KMS-11 (cell line): ENCODE results near the gene HELZ2.

ENCODE experiments used
- H2AFZ ChIP-seq: fragments of 200-600 bp; sonication (generic); 2 replicates; pipeline ENCODE4 v1.6.1; 2016; ENCODE audit warnings: antibody characterized with exemption, mixed run types, low read depth
- H3K27ac ChIP-seq: fragments of 200-600 bp; sonication (generic); 2 replicates; pipeline ENCODE4 v1.6.1; 2016; ENCODE audit warnings: mild to moderate bottlenecking, mixed run types
- H3K27me3 ChIP-seq: fragments of 200-600 bp; sonication (generic); 2 replicates; pipeline ENCODE4 v1.6.1; 2017; ENCODE audit warnings: mild to moderate bottlenecking, low read depth, mixed run types, moderate library complexity; ENCODE audit not compliant: insufficient read depth
- H3K36me3 ChIP-seq: fragments of 200-600 bp; sonication (generic); 2 replicates; pipeline ENCODE4 v1.6.1; 2017; ENCODE audit warnings: mild to moderate bottlenecking, mixed run types; ENCODE audit not compliant: insufficient read depth
- H3K4me1 ChIP-seq: fragments of 200-600 bp; sonication (generic); 2 replicates; pipeline ENCODE4 v1.6.1; 2016; ENCODE audit warnings: mild to moderate bottlenecking, low read depth, mixed run types; ENCODE audit not compliant: poor library complexity, severe bottlenecking
- H3K4me2 ChIP-seq: fragments of 200-600 bp; sonication (generic); 2 replicates; pipeline ENCODE4 v1.7.0; 2016; ENCODE audit warnings: mild to moderate bottlenecking, mixed run types
- H3K4me3 ChIP-seq: fragments of 200-600 bp; sonication (generic); IDR thresholded peaks from 2 replicates; pipeline ENCODE4 v1.6.1; 2017; ENCODE audit warnings: low read depth, low read length, mixed read lengths; ENCODE audit not compliant: insufficient read depth
- H3K79me2 ChIP-seq: fragments of 200-600 bp; sonication (generic); 2 replicates; pipeline ENCODE4 v1.6.1; 2016; ENCODE audit warnings: low read depth, mixed run types; ENCODE audit not compliant: insufficient read depth
- H3K9ac ChIP-seq: fragments of 200-600 bp; sonication (generic); 2 replicates; pipeline ENCODE4 v1.6.1; 2016; ENCODE audit warnings: mild to moderate bottlenecking, mixed run types
- H4K20me1 ChIP-seq: fragments of 200-600 bp; sonication (generic); 2 replicates; pipeline ENCODE4 v1.6.1; 2016; ENCODE audit warnings: mild to moderate bottlenecking, mixed run types; ENCODE audit not compliant: insufficient read depth
- TF ChIP-seq, protein P1 (sequence below): fragments of 200-600 bp; sonication (generic); conservative IDR thresholded peaks from 2 replicates; pipeline ENCODE4 v1.6.1; 2017; ENCODE audit warnings: low read depth, mild to moderate bottlenecking, antibody characterized with exemption, low read length, moderate library complexity, mixed read lengths

Gene HELZ2

DNA sequence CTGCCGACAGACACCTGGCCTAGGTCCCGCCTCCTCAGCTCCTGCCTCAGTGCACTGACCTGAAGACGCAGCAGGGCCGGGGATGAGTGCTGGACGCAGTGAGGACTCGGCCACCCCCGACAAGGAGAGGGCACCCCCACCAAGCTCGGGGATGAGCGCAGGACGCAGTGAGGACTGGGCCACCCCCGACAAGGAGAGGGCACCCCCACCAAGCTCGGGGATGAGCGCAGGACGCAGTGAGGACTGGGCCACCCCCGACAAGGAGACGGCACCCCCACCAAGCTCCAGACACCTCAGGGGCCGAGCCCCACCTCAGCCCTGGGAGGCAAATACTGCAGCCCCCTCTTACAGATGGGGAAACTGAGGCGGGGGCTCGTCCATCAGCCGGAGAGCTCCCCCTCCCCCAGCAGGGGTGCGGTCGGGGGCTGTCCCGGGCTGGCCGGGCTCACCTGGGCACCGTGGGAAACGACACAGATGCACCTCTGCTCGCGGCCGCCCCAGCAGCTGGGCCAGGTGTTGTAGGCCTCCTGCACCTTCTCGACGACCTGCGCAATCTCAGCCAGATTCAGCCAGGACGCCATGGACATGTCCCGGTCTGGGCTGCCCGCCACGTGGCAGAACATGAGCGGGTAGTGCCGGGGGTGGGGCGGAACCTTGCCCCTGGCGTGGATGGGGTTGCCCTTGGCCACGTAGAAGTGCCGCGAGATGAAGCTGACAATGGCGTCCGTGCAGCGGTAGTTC lies 7.5 kb downstream of the HELZ2 start:
- peaks cover 15% of the 10 kb centered on the region for H3K27me3 ChIP-seq
- no peak overlapping the region for H2AFZ ChIP-seq
- H3K36me3 ChIP-seq: no peaks in the 10 kb centered on the region
- peaks cover 26% of the 10 kb centered on the region for H3K4me1 ChIP-seq
- H3K79me2 ChIP-seq: no peaks in the 10 kb centered on the region
- no peak overlapping the region for H3K4me2 ChIP-seq
- no peak overlapping the region for H3K27ac ChIP-seq
- no peak overlapping the region for H3K9ac ChIP-seq
- H4K20me1 ChIP-seq: no peaks in the 10 kb centered on the region
- TF ChIP-seq, protein P1, sequence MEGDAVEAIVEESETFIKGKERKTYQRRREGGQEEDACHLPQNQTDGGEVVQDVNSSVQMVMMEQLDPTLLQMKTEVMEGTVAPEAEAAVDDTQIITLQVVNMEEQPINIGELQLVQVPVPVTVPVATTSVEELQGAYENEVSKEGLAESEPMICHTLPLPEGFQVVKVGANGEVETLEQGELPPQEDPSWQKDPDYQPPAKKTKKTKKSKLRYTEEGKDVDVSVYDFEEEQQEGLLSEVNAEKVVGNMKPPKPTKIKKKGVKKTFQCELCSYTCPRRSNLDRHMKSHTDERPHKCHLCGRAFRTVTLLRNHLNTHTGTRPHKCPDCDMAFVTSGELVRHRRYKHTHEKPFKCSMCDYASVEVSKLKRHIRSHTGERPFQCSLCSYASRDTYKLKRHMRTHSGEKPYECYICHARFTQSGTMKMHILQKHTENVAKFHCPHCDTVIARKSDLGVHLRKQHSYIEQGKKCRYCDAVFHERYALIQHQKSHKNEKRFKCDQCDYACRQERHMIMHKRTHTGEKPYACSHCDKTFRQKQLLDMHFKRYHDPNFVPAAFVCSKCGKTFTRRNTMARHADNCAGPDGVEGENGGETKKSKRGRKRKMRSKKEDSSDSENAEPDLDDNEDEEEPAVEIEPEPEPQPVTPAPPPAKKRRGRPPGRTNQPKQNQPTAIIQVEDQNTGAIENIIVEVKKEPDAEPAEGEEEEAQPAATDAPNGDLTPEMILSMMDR: no peak
- no peak overlapping the region for H3K4me3 ChIP-seq

DNA sequence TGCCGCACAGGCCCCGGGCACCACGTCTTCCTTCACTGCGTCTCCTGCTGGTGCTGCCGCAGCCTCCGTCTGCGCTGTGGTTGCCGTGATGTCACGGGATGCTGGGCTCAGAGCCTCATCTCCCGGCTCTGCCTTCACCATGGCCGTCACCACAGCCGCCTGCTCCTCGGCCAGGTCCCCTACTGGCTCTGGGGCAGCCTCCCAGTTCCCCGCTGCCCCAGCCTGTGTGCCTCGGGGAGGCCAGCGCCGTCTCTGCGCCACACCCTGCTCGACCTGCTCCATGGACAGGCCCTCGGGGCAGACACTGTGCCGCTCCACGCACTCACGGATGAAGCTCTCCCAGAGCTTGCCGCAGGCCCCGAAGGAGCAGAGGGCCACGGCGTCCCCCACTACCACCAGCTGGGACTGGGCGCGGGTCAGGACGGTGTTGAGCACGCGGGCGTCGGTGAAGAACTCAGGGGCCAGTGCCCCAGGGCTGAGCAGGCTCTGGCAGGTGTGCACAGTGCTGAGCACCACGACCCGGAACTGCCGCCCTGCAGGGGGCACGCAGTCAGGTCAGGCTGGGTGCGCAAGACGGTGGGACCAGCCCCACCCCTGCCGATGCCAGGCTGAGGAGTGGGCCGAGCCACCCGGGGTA lies 8.2 kb downstream of the HELZ2 start:
- no peak overlapping the region for H3K4me3 ChIP-seq
- no peak overlapping the region for H3K9ac ChIP-seq
- H3K4me2 ChIP-seq: no peak overlapping the region
- TF ChIP-seq, protein P1: no peak
- no peak overlapping the region for H2AFZ ChIP-seq
- H4K20me1 ChIP-seq: no peaks in the 10 kb centered on the region
- H3K27me3 ChIP-seq: peaks cover 15% of the 10 kb centered on the region
- no peaks in the 10 kb centered on the region for H3K36me3 ChIP-seq
- peaks cover 26% of the 10 kb centered on the region for H3K4me1 ChIP-seq
- no peak overlapping the region for H3K27ac ChIP-seq
- no peaks in the 10 kb centered on the region for H3K79me2 ChIP-seq

DNA sequence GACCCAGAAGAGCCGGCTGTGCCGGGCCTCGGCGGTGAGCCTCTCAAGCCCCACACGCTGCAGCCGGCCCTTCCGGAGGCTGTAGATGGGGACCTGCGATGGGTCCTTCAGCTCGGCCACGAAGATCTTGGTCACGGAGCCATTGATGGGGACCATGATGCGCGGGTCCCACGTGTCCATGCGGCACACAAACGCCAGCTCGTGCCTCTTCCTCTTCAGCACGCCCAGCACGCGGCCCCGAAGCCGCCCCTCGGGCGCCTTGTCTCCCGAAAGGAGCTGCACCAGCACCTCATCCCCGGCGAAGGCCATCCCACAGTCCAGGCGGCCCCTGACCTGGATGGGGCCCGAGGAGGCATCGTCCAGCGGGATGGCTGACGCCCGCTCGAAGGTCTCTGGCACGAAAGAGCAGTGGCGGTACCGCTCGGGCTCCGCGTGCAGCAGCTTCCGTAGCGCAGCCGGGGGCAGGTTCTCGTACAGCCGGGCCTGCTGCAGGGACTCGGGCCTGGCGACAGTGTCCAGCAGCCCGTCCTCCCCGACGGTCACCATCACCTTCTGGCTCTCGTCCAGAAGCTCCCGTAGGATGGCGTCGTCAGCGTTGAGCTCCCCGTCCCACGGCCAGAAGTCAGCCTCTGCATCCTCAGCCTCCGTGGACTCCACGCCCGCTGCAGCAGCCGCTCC lies 8.9 kb downstream of the HELZ2 start:
- TF ChIP-seq, protein P1: no peak
- peaks cover 26% of the 10 kb centered on the region for H3K4me1 ChIP-seq
- H3K4me3 ChIP-seq: no peak overlapping the region
- no peaks in the 10 kb centered on the region for H3K79me2 ChIP-seq
- H3K9ac ChIP-seq: no peak overlapping the region
- H3K27ac ChIP-seq: no peak overlapping the region
- no peak overlapping the region for H2AFZ ChIP-seq
- H3K27me3 ChIP-seq: peaks cover 14% of the 10 kb centered on the region
- no peak overlapping the region for H3K4me2 ChIP-seq
- no peaks in the 10 kb centered on the region for H3K36me3 ChIP-seq
- no peaks in the 10 kb centered on the region for H4K20me1 ChIP-seq

DNA sequence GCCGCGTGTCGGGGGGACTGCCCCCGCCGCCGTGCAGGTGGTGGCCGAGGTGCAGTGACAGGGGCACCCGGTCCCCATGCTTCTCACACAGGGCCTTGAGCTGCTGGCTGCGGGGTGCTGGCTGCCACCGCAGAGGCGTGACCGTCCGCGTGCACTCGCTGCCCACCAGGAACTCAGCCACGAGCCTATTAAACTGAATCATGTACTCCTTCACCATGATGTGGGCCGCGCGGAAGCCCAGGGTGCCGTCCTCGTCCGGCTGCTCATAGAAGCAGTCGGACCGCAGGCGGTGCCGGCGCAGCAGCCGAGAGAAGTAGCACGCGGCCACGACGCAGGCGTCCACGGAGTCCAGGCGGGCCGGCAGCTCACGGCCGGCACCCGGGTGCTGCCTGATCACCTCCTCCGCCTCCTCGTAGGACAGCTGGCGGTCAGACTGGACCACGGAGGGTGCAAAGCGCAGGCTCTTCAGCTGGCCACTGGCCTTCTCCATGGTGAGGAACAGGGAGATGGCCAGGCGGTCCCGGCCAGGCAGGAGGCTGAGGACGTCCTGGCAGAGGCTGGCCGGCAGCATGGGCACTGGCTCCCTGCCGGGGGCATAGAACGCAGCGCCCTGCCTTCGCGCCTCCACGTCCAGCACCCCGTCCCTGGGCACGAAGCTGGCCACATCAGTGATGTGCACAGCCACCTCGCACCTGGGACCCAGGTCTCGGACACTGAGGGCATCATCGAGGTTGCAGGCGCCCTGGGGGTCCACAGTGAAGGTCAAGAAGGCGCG lies 9.8 kb downstream of the HELZ2 start:
- no peak overlapping the region for H3K9ac ChIP-seq
- H3K4me2 ChIP-seq: no peak overlapping the region
- H3K79me2 ChIP-seq: no peaks in the 10 kb centered on the region
- TF ChIP-seq, protein P1: no peak
- no peak overlapping the region for H3K4me3 ChIP-seq
- H3K27me3 ChIP-seq: peaks cover 4% of the 10 kb centered on the region; the same call in 1 of the 2 replicates
- no peaks in the 10 kb centered on the region for H4K20me1 ChIP-seq
- peaks cover 20% of the 10 kb centered on the region for H3K4me1 ChIP-seq
- no peaks in the 10 kb centered on the region for H3K36me3 ChIP-seq
- H2AFZ ChIP-seq: no peak overlapping the region
- H3K27ac ChIP-seq: no peak overlapping the region
